ENCODE measurements around the gene TGM1. TPM values are rescaled to one million over a fixed set of nuclear protein-coding genes. Genes with fewer than 3 reads are reported as not detected.

TGM1 gene
- total RNA-seq, 1 experiment from 2014 or later: 2.9 TPM

DNA sequence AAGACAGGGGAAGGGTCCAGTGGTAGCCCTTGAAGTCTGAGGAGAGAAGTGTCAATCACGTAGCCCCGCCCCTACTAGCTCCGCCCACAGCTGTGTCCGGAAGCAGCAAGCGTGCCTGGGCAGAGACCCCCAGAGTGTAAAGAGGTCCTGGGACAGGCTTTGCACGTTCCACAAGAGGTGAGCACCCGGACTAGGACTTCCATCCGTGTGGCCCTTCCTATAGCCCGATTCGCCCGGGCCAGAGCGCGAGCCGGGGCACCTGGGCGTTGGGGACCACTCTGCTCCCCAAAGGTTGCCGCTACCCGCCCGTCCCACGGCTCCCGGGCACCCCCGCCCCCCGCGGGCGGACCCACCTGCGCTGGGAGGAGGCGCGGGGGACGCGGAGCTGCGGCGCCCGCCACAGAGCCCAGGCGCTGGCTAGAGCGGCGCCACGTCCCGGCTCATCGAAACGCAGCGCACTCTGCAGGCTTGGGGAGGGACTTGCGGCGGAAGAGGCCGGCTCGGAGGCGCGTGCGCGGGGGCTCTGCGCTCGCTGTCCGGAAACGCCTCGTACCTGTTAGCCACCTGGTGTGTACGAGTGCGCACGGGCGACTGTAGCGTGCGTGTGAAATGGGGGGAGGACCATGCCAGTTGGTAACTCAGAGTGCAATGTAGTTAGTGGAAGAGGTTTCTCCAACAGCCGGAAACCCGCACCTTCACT is 8.3 kb upstream of the TGM1 start, which contains the start of gene RABGGTA:
Gene RABGGTA, minus strand, starts transcription at position 464 of the 700 bp plus-strand sequence. CDS start 482 bp downstream, outside the sequence.
- peak within 1 kb of the TSS; percentile 88 to 97 (median 96) for H3K27ac Mint-ChIP-seq
- Histone ChIP-seq H2AFZ (ENCODE audit: low read length) (no peak within 1 kb of the TSS), H3K14ac (ENCODE audit: insufficient read depth, low read length) (peak within 1 kb of the TSS; percentile 69; the same call in 1 of the 2 replicates), H3T11ph (ENCODE audit: low read length) (no peak within 1 kb of the TSS), H3K4me1 (ENCODE audit: insufficient read depth, low read length) (no peaks in the 10 kb centered on the region), H4K91ac (ENCODE audit: insufficient read length, low read depth, low read length) (no peak within 1 kb of the TSS), H4K5ac (ENCODE audit: insufficient read length, low read depth, low read length) (no peak within 1 kb of the TSS), H2BK120ac (ENCODE audit: low read depth, low read length, poor library complexity, severe bottlenecking) (no peak within 1 kb of the TSS), H3K79me2 (ENCODE audit: insufficient read depth, low read length) (no peaks in the 10 kb centered on the region), H3K79me1 (ENCODE audit: insufficient read depth, low read depth, low read length, poor library complexity, severe bottlenecking) (no peaks in the 10 kb centered on the region), H3K9ac (ENCODE audit: extremely low read depth, insufficient read length, low read length) (peak within 1 kb of the TSS; percentile 54), H3K4me2 (ENCODE audit: insufficient read depth, insufficient read length, low read length) (peak within 1 kb of the TSS; percentile 69), H3K23ac (ENCODE audit: insufficient read length, low read depth, low read length) (no peak within 1 kb of the TSS), H2BK5ac (ENCODE audit: insufficient read length, low read length) (no peak within 1 kb of the TSS), H3K18ac (ENCODE audit: insufficient read length, low read depth, low read length) (peak within 1 kb of the TSS; percentile 86), H2BK12ac (ENCODE audit: insufficient read length, low read depth, low read length) (no peak within 1 kb of the TSS), H3K27ac (ENCODE audit: insufficient read length, low read depth, low read length) (no peak within 1 kb of the TSS), H2BK15ac (ENCODE audit: low read depth, low read length) (no peak within 1 kb of the TSS), H3K56ac (ENCODE audit: insufficient read length, low read depth, low read length) (no peak within 1 kb of the TSS), H2AK5ac (ENCODE audit: insufficient read length, low read length) (no peak within 1 kb of the TSS), H2BK20ac (ENCODE audit: low read depth, low read length, poor library complexity, severe bottlenecking) (no peak within 1 kb of the TSS), H3K9me3 (ENCODE audit: control insufficient read depth, low read depth, low read length) (no peaks in the 10 kb centered on the region), H3K4ac (ENCODE audit: low read depth, low read length) (no peak within 1 kb of the TSS), H4K20me1 (ENCODE audit: control insufficient read depth, insufficient read depth, insufficient read length) (no peaks in the 10 kb centered on the region), H3K27me3 (ENCODE audit: insufficient read depth, low read length) (no peaks in the 10 kb centered on the region), H3K23me2 (ENCODE audit: insufficient read length, low read depth, low read length, poor library complexity, severe bottlenecking) (peaks cover 8% of the 10 kb centered on the region), H4K8ac (replicated peaks; ENCODE audit: insufficient read length, low read depth, low read length) (no peak within 1 kb of the TSS)
- no CpG with 5 or more reads among the region's 61 CpGs for WGBS (ENCODE audit: extremely low coverage, insufficient read length, low lambda C conversion rate)
- peak within 1 kb of the TSS; percentile 83 to 86 for H3K4me3 Mint-ChIP-seq
- H3K27me3 Mint-ChIP-seq (ENCODE audit: low read depth): no peaks in the 10 kb centered on the region
- H3K36me3 Mint-ChIP-seq (ENCODE audit: insufficient read depth in 1 of 3, low read depth in 3 of 3): peaks cover 3 to 16% (median 12%) of the 10 kb centered on the region in 3 experiments; a peak in 5 of 7 replicates
- peaks cover 12 to 14% of the 10 kb centered on the region in 2 experiments for H3K4me1 Mint-ChIP-seq
- no peaks in the 10 kb centered on the region for H3K9me3 Mint-ChIP-seq
- TF ChIP-seq, protein P1, sequence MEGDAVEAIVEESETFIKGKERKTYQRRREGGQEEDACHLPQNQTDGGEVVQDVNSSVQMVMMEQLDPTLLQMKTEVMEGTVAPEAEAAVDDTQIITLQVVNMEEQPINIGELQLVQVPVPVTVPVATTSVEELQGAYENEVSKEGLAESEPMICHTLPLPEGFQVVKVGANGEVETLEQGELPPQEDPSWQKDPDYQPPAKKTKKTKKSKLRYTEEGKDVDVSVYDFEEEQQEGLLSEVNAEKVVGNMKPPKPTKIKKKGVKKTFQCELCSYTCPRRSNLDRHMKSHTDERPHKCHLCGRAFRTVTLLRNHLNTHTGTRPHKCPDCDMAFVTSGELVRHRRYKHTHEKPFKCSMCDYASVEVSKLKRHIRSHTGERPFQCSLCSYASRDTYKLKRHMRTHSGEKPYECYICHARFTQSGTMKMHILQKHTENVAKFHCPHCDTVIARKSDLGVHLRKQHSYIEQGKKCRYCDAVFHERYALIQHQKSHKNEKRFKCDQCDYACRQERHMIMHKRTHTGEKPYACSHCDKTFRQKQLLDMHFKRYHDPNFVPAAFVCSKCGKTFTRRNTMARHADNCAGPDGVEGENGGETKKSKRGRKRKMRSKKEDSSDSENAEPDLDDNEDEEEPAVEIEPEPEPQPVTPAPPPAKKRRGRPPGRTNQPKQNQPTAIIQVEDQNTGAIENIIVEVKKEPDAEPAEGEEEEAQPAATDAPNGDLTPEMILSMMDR (conservative IDR thresholded peaks at IDR 0.05): peak; percentile 77
- peak; percentile 94 for DNase-seq
